ENCODE results near the gene KCTD10. TPM values are rescaled to one million over a fixed set of nuclear protein-coding genes. Genes with fewer than 3 reads are reported as not detected.

The KCTD10 gene
- total RNA-seq, 1 experiment from 2014 or later: 44.7 TPM

Other genes with a start within 250 kb of the KCTD10 start
- gene FOXN4, start 168.0 kb downstream of the KCTD10 start, total RNA-seq (2021): 0.37 to 0.92 TPM (median 0.66 TPM) in 3 replicates
- 0.44 to 0.60 TPM (median 0.50 TPM) in 3 replicates for gene MYO1H, start 129.4 kb downstream of the KCTD10 start, total RNA-seq (2021)
- gene UBE3B, start 334 bp upstream of the KCTD10 start, total RNA-seq (2021): 28.9 to 32.2 TPM (median 29.3 TPM) in 3 replicates
- gene MMAB, start 96.2 kb upstream of the KCTD10 start, total RNA-seq (2021): 22.0 to 28.7 TPM (median 27.4 TPM) in 3 replicates
- gene MVK, start 96.5 kb upstream of the KCTD10 start, total RNA-seq (2021): 13.2 to 15.3 TPM (median 13.9 TPM) in 3 replicates
- 1.3 to 1.6 TPM (median 1.6 TPM) in 3 replicates for gene FAM222A, start 236.5 kb upstream of the KCTD10 start, total RNA-seq (2021)